OCI-LY3 (cell line): ENCODE measurements around the gene RCAN2.

Source experiments
- CTCF ChIP-seq: fragments of 200-600, 300-600 bp; sonication (generic); IDR thresholded peaks from 2 replicates; pipeline ENCODE4 v1.5.1; 2014; ENCODE audit warnings: antibody characterized with exemption, low read length, low read depth
- EZH2phosphoT487 ChIP-seq: fragments of 200-600 bp; shearing (Covaris generic); IDR thresholded peaks from 2 replicates; pipeline ENCODE4 v1.6.1; 2018; ENCODE audit warnings: antibody characterized with exemption, mixed run types, low read depth

GRCh38 chr6:46269447-46270229, 221.6 kb downstream of the RCAN2 start:
- TF ChIP-seq EZH2phosphoT487 (no peak), CTCF (no peak)
